Measurements from ENCODE around the gene PTPRU.
"Not testable (repeated sequence)": the region's sequence is repeated elsewhere in the genome, so short reads cannot be mapped to it uniquely, and the experiment has no call there.

The PTPRU gene

GRCh38 chr1:29208442-29208841 lies 27.9 kb upstream of the PTPRU start:
- in situ Hi-C loops (cut with HindIII; ENCODE audit: low pct_unique_long_range_greater_than_20kb, low sequenced_read_pairs), result no loop called here
- DNase-seq (ENCODE audit: low read depth in 1 of 2, low spot score in 1 of 2), result no peak
- no peak for TF ChIP-seq JUND (IDR thresholded peaks at IDR 0.05; ENCODE audit: low read depth)

DNA sequence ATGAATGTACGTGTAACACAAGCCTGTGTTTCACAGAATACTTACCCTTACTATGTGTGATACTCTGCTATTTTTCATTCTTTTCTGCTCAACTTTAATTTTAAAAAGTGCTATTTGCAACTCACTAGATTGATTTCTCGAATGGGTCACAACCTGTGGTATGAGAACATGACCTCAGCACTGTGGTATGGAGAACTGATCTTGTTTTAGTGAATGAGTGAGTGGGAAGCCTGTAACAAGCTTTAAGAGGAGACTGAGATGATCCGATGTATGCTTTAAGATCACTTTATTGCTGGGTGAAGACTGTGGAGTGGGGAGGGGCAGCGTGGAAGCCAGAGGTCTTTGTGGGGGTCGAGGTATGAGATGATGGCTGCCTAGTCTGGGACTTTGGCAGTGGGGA lies 27.1 kb upstream of the PTPRU start:
- DNase-seq (ENCODE audit: low read depth in 1 of 2, low spot score in 1 of 2), result no peak
- in situ Hi-C loops (cut with HindIII; ENCODE audit: low pct_unique_long_range_greater_than_20kb, low sequenced_read_pairs), result no loop called here
- TF ChIP-seq JUND (IDR thresholded peaks at IDR 0.05; ENCODE audit: low read depth), result no peak

DNA sequence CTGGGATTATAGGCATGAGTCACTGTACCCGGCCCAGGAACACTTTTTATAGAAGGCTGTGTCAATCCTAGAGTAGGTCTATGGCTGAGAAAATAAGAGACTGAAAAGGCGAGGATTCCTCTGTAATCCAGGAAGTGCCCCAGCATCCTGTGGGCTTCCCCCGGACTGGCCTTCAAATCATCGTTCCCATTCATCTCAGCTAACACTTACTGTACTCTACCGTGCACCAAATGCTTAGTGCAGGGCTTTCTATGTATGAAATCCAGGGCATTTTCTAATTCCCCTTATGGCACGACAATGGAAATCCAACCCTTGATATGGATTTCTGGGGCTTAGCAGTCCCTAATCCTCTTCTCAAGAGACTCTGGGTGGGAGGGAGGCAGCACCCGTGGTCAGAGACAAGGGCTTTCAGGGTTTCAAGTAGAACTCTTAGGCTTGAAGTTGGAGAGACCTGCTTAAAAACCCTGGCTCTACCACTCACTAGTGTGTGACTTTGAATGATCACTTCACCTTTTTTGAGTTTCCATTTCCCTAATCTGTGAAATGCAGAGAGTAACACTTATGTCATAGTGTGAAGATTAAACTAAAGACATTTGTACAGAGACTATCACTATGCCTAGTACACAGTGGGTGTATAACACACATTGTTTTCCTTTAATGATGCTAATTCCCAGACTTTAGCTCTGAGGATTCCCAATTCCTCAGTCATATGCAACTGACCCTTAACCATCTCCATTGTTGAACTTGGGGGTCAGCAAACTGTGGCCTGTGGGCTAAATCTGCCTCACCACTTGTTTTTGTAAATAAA lies 25.8 kb upstream of the PTPRU start:
- no peak for DNase-seq (ENCODE audit: low read depth in 1 of 2, low spot score in 1 of 2)
- no peak for TF ChIP-seq JUND (IDR thresholded peaks at IDR 0.05; ENCODE audit: low read depth)
- in situ Hi-C loops (cut with HindIII; ENCODE audit: low pct_unique_long_range_greater_than_20kb, low sequenced_read_pairs), result no loop called here

GRCh38 chr1:29211086-29212030 lies 25.0 kb upstream of the PTPRU start:
- in situ Hi-C loops (cut with HindIII; ENCODE audit: low pct_unique_long_range_greater_than_20kb, low sequenced_read_pairs), result no loop called here
- no peak for TF ChIP-seq JUND (IDR thresholded peaks at IDR 0.05; ENCODE audit: low read depth)
- DNase-seq (ENCODE audit: low read depth in 1 of 2, low spot score in 1 of 2), result no peak

- DNase-seq (ENCODE audit: low read depth in 1 of 2, low spot score in 1 of 2), result no peak
- in situ Hi-C loops (cut with HindIII; ENCODE audit: low pct_unique_long_range_greater_than_20kb, low sequenced_read_pairs), result no loop called here
- no peak for TF ChIP-seq JUND (IDR thresholded peaks at IDR 0.05; ENCODE audit: low read depth)
Measured at GRCh38 chr1:29213055-29213454, 23.3 kb upstream of the PTPRU start.

DNA sequence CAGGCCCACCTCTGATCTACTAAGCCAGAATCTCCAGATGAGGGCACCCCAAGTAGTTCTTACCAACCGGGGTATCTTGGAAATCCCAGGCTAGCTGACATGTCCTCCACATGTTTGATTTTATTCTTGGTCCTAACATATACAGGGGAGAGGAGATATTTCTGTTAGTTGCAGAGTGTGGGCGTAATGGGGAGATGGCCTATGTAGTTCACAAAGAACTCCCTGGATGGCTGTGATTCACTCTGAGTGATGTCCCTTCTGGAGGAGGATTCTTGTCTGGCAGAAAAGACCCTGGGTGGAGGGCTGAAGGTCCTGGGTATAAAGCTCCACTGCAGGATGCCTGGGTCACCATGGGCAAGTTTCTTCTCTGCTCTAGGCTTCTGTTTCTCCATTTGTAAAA lies 18.7 kb upstream of the PTPRU start:
- TF ChIP-seq JUND (IDR thresholded peaks at IDR 0.05; ENCODE audit: low read depth), result no peak
- no peak for DNase-seq (ENCODE audit: low read depth in 1 of 2, low spot score in 1 of 2)
- in situ Hi-C loops (cut with HindIII; ENCODE audit: low pct_unique_long_range_greater_than_20kb, low sequenced_read_pairs), result no loop called here

DNA sequence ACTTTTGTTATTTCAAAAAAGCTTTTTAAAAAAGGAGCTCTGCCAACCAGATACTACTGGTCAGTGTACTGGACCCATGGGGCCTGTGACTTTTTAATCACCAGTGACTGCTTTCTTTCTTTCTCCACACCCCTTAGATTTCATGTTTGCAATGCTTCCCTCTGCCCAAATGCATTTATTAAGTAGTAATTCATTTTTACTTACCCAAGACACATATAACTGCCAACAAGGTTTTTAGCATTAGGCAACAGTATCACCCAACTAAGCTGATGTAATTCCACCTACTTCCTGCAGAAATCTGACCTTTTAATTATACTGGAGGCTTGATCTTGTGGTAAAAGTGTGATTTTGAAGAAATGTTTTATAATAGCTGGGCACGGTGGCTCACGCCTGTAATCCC lies 18.1 kb upstream of the PTPRU start:
- in situ Hi-C loops (cut with HindIII; ENCODE audit: low pct_unique_long_range_greater_than_20kb, low sequenced_read_pairs), result no loop called here
- DNase-seq (ENCODE audit: low read depth in 1 of 2, low spot score in 1 of 2), result no peak
- TF ChIP-seq JUND (IDR thresholded peaks at IDR 0.05; ENCODE audit: low read depth), result no peak

GRCh38 chr1:29221296-29221695 lies 15.0 kb upstream of the PTPRU start:
- no peak for DNase-seq (ENCODE audit: low read depth in 1 of 2, low spot score in 1 of 2)
- in situ Hi-C loops (cut with HindIII; ENCODE audit: low pct_unique_long_range_greater_than_20kb, low sequenced_read_pairs), result no loop called here

GRCh38 chr1:29222260-29222659 lies 14.1 kb upstream of the PTPRU start:
- DNase-seq (ENCODE audit: low read depth in 1 of 2, low spot score in 1 of 2); in situ Hi-C loops (cut with HindIII; ENCODE audit: low pct_unique_long_range_greater_than_20kb, low sequenced_read_pairs): not testable (repeated sequence)

More at GRCh38 chr1:29221296-29221695, 15.0 kb upstream of the PTPRU start:
- TF ChIP-seq JUND (IDR thresholded peaks at IDR 0.05; ENCODE audit: low read depth), result no peak

GRCh38 chr1:29222686-29223085 lies 13.6 kb upstream of the PTPRU start:
- in situ Hi-C loops (cut with HindIII; ENCODE audit: low pct_unique_long_range_greater_than_20kb, low sequenced_read_pairs), result no loop called here
- DNase-seq (ENCODE audit: low read depth in 1 of 2, low spot score in 1 of 2), result no peak
- no peak for TF ChIP-seq JUND (IDR thresholded peaks at IDR 0.05; ENCODE audit: low read depth)

- TF ChIP-seq JUND (IDR thresholded peaks at IDR 0.05; ENCODE audit: low read depth), result no peak
- in situ Hi-C loops (cut with HindIII; ENCODE audit: low pct_unique_long_range_greater_than_20kb, low sequenced_read_pairs), result no loop called here
- no peak for DNase-seq (ENCODE audit: low read depth in 1 of 2, low spot score in 1 of 2)
Measured at GRCh38 chr1:29223521-29223920, 12.8 kb upstream of the PTPRU start.

DNA sequence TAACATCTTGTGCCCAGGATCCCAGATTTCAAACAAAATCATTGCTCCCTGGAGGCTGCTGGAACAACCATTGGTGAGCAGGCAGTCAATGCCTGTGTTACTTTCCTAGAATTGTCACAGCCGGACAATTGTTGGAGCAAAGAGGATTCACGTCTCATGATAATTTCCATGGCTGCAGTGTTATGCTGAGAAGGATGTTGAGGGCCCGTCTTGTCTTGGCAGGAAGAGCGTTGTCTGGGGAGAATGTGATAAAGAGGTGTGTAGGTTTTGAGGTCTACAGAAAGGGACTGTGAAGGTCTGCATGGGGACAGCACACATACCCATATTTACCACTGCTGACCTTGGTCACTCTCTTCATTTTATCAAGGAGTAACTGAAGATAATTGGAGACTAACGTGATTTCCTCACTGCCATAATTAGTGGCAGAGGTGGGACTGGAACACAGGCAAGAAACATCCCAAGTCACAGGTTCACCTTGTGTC lies 11.9 kb upstream of the PTPRU start:
- DNase-seq (ENCODE audit: low read depth in 1 of 2, low spot score in 1 of 2), result no peak
- in situ Hi-C loops (cut with HindIII; ENCODE audit: low pct_unique_long_range_greater_than_20kb, low sequenced_read_pairs), result no loop called here
- no peak for TF ChIP-seq JUND (IDR thresholded peaks at IDR 0.05; ENCODE audit: low read depth)

- in situ Hi-C loops (cut with HindIII; ENCODE audit: low pct_unique_long_range_greater_than_20kb, low sequenced_read_pairs), result no loop called here
- TF ChIP-seq JUND (IDR thresholded peaks at IDR 0.05; ENCODE audit: low read depth), result no peak
- no peak for DNase-seq (ENCODE audit: low read depth in 1 of 2, low spot score in 1 of 2)
Measured at GRCh38 chr1:29225361-29225760, 11.0 kb upstream of the PTPRU start.

All from T47D (cell line).